ENCODE measurements around the gene EPHB4. TPM values are rescaled to one million over a fixed set of nuclear protein-coding genes. Genes with fewer than 3 reads are reported as not detected.
A peak's percentile ranks its signal among the peaks of the same experiment; 100 is the strongest.

Gene EPHB4
- total and polyA plus RNA-seq, 2 experiments from 2014 or later = 29.5 to 53.6 TPM

DNA sequence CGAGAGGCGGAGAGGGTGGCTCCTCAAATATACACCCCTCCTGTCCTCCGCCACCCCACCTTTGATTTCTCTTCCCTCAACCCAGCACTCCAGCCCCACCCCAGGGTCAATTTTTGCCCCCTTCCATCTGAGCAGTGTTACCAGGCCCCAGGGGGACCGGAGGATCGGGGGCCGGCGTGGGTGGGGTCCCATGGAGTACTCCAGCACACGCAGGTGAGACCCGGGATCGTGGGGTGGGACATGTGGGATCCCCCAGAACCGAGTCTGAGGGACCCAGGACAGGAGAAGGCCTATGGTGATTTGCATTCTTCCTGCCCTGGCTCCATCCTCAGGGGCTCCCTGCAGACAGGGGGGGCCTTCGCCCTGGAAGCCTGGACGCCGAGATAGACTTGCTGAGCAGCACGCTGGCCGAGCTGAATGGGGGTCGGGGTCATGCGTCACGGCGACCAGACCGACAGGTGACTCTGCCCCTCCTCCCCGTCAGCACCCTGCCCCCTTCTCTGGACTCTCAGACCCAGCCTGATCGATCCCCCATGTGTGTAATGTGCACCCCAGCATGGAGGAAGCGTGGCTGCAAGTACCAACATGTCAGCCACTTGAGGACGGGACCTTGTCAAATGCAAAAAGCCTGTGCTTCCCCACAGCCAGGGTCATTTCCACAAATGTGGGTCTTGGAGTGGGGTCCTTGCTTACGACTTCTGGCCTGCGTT is 40.6 kb upstream of the EPHB4 start:
- H3K9me3 ChIP-seq (ENCODE audit: low read depth) = no peaks in the 10 kb centered on the region
- H3K27me3 ChIP-seq = no peaks in the 10 kb centered on the region
- H3K36me3 ChIP-seq = peaks cover 8% of the 10 kb centered on the region
- H3K27ac ChIP-seq = peak overlapping the region; percentile 77
- TF ChIP-seq, protein P1, sequence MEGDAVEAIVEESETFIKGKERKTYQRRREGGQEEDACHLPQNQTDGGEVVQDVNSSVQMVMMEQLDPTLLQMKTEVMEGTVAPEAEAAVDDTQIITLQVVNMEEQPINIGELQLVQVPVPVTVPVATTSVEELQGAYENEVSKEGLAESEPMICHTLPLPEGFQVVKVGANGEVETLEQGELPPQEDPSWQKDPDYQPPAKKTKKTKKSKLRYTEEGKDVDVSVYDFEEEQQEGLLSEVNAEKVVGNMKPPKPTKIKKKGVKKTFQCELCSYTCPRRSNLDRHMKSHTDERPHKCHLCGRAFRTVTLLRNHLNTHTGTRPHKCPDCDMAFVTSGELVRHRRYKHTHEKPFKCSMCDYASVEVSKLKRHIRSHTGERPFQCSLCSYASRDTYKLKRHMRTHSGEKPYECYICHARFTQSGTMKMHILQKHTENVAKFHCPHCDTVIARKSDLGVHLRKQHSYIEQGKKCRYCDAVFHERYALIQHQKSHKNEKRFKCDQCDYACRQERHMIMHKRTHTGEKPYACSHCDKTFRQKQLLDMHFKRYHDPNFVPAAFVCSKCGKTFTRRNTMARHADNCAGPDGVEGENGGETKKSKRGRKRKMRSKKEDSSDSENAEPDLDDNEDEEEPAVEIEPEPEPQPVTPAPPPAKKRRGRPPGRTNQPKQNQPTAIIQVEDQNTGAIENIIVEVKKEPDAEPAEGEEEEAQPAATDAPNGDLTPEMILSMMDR (IDR thresholded peaks at IDR 0.05; ENCODE audit: low read depth, low read length) = no peak
- H3K4me3 ChIP-seq = peak overlapping the region; percentile 80
- H3K4me1 ChIP-seq (ENCODE audit: low read depth) = peaks cover 7% of the 10 kb centered on the region
- no peak for DNase-seq (ENCODE audit: low read depth in 1 of 2, low spot score in 1 of 2)

DNA sequence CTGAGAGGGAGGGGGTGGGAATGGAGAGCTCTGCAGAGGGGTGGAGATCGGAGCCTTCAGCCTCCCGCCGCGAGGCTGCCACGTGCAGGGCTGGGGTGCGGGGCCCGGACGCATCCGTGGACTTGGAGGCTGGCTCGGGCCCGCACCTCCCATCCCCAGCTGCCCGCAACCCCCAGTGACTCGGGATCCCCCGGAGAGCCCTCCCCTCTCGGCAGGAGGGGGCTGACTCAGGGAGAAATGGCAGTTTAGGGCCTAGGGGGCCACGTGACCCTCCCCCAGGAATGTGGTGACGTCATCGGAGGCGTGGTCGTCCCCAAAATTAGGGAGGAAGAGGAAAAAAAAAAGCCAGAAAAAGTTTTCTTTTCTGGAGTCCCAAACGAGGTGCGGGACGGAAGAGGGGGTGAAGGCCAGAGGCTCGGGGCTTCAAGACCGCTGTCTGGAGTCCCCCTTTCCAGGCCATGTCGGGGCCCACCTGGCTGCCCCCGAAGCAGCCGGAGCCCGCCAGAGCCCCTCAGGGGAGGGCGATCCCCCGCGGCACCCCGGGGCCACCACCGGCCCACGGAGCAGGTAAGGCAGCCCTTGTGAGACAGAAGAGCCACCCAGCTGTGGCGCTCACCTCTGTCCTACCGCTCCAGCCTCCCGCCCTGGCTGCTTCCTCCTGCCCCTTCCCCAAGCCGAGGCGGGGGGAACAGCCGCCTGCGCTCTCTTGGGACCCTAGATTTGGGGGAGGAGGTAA is 39.9 kb upstream of the EPHB4 start, which contains the start of gene TRIP6:
TRIP6 (plus strand) TSS at position 348 of the 736 bp plus-strand sequence; CDS start at position 459, 111 bp downstream.
- Histone ChIP-seq H3K27me3 (no peaks in the 10 kb centered on the region), H3K27ac (peak within 1 kb of the TSS; percentile 77), H3K4me1 (ENCODE audit: low read depth) (peaks cover 7% of the 10 kb centered on the region), H3K36me3 (peaks cover 4% of the 10 kb centered on the region), H3K4me3 (peak within 1 kb of the TSS; percentile 80), H3K9me3 (ENCODE audit: low read depth) (no peaks in the 10 kb centered on the region)
- TF ChIP-seq, protein P1 (IDR thresholded peaks at IDR 0.05; ENCODE audit: low read depth, low read length) = no peak
- DNase-seq (ENCODE audit: low read depth in 1 of 2, low spot score in 1 of 2) = peak; percentile 78 to 95

DNA sequence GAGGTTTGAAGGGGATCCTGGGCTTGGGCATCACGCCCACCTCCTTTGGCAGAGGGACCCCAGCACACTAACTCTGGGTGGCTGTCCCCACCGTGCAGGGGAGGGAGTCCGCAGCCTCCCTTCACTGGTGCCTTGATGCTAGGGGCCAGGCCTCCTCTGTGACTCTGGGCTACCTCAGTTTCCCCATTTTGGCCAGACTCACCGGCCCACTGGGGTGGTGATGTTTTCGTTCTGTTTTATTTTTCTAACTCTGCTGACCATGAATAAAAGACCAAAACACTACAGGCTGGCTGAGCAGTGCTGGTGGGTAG is 39.4 kb upstream of the EPHB4 start:
- DNase-seq (ENCODE audit: low read depth in 1 of 2, low spot score in 1 of 2) = no peak
- H3K4me3 ChIP-seq = peak overlapping the region; percentile 80
- H3K27ac ChIP-seq = peak overlapping the region; percentile 77
- TF ChIP-seq, protein P1 (IDR thresholded peaks at IDR 0.05; ENCODE audit: low read depth, low read length) = no peak
- H3K36me3 ChIP-seq = peaks cover 3% of the 10 kb centered on the region
- no peaks in the 10 kb centered on the region for H3K9me3 ChIP-seq (ENCODE audit: low read depth)
- H3K4me1 ChIP-seq (ENCODE audit: low read depth) = peaks cover 7% of the 10 kb centered on the region
- H3K27me3 ChIP-seq = no peaks in the 10 kb centered on the region

DNA sequence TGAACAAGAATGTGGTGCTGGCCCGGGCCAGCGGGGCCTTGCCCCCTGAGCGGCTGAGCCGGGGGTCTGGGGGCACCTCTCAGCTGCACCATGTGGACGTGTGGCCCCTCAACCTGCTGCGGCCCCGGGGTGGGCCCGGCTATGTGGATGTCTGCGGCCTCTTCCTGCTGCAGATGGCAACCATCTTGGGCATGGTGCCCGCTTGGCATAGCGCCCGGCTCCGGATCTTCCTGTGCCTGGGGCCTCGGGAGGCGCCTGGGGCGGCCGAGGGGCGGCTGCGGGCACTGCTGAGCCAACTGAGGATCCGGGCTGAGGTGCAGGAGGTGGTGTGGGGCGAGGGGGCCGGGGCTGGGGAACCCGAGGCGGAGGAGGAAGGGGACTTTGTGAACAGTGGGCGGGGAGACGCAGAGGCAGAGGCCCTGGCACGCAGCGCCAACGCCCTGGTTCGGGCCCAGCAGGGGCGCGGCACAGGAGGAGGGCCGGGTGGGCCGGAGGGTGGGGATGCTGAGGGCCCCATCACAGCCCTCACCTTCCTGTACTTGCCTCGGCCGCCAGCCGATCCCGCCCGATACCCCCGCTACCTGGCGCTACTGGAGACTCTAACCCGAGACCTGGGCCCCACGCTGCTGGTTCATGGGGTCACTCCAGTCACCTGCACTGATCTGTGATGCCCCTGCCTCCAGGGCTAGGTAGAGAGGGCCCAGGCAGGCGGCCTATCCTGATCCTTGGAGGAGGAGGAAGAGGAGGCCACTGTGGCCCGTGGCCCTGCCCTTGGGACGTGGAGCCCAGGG is 38.8 kb upstream of the EPHB4 start:
- Histone ChIP-seq H3K36me3 (peaks cover 3% of the 10 kb centered on the region), H3K27ac (no peak overlapping the region), H3K4me1 (ENCODE audit: low read depth) (peaks cover 7% of the 10 kb centered on the region), H3K9me3 (ENCODE audit: low read depth) (no peaks in the 10 kb centered on the region), H3K27me3 (no peaks in the 10 kb centered on the region), H3K4me3 (no peak overlapping the region)
- DNase-seq (ENCODE audit: low read depth in 1 of 2, low spot score in 1 of 2) = no peak
- TF ChIP-seq, protein P1 (IDR thresholded peaks at IDR 0.05; ENCODE audit: low read depth, low read length) = no peak

GRCh38 chr7:100865372-100865911 is 38.1 kb upstream of the EPHB4 start:
- Histone ChIP-seq H3K4me3 (no peak overlapping the region), H3K27ac (no peak overlapping the region), H3K36me3 (no peaks in the 10 kb centered on the region), H3K4me1 (ENCODE audit: low read depth) (peaks cover 7% of the 10 kb centered on the region), H3K9me3 (ENCODE audit: low read depth) (no peaks in the 10 kb centered on the region), H3K27me3 (no peaks in the 10 kb centered on the region)
- no peak for DNase-seq (ENCODE audit: low read depth in 1 of 2, low spot score in 1 of 2)
- TF ChIP-seq, protein P1 (IDR thresholded peaks at IDR 0.05; ENCODE audit: low read depth, low read length) = no peak
